Fibroblast of upper back skin (primary cell): ENCODE measurements around the gene PGAM2.

Experiments used
- DNase-seq: peaks from one replicate; pipeline ENCODE4 v3.0.0-alpha.2; 2013

The PGAM2 gene

GRCh38 chr7:44065431-44066110 lies at the start of gene PGAM2:
TSS of gene PGAM2 (minus strand) at chr7:44065567. CDS start at chr7:44065529, 38 bp downstream.
- no peak for DNase-seq

GRCh38 chr7:44114586-44115310 lies 49.4 kb upstream of the PGAM2 start:
- DNase-seq = no peak

GRCh38 chr7:44113764-44114354 lies 48.5 kb upstream of the PGAM2 start:
- DNase-seq = no peak

DNA sequence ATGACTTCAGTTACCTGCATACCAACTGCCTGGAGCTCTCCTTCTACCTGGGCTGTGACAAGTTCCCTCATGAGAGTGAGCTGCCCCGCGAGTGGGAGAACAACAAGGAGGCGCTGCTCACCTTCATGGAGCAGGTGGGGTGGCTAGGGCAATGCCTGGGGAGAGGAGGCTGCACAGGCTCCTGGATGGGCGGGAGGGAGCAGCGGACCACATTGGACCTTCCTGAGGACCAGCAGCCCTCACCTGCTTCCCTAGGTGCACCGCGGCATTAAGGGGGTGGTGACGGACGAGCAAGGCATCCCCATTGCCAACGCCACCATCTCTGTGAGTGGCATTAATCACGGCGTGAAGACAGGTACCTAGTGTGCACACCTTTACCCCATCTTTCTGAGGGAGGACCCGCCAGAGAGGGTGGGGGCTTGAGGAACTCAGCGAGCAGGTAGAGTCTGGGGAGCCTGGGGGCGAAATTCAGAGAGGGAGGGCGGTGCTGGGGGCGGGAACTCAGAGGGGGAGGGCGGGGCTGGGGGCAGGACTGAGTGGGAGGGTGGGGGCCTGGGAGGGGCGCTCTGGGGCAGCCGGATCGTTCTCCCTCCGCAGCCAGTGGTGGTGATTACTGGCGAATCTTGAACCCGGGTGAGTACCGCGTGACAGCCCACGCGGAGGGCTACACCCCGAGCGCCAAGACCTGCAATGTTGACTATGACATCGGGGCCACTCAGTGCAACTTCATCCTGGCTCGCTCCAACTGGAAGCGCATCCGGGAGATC lies 47.8 kb upstream of the PGAM2 start:
- no peak for DNase-seq

GRCh38 chr7:44112231-44112996 lies 47.0 kb upstream of the PGAM2 start:
- no peak for DNase-seq

- DNase-seq = no peak
These were observed 46.4 kb upstream of the PGAM2 start for GRCh38 chr7:44111761-44112160.

- no peak for DNase-seq
These were observed 45.6 kb upstream of the PGAM2 start for GRCh38 chr7:44110719-44111635.

GRCh38 chr7:44109991-44110390 lies 44.6 kb upstream of the PGAM2 start:
- DNase-seq = no peak

DNA sequence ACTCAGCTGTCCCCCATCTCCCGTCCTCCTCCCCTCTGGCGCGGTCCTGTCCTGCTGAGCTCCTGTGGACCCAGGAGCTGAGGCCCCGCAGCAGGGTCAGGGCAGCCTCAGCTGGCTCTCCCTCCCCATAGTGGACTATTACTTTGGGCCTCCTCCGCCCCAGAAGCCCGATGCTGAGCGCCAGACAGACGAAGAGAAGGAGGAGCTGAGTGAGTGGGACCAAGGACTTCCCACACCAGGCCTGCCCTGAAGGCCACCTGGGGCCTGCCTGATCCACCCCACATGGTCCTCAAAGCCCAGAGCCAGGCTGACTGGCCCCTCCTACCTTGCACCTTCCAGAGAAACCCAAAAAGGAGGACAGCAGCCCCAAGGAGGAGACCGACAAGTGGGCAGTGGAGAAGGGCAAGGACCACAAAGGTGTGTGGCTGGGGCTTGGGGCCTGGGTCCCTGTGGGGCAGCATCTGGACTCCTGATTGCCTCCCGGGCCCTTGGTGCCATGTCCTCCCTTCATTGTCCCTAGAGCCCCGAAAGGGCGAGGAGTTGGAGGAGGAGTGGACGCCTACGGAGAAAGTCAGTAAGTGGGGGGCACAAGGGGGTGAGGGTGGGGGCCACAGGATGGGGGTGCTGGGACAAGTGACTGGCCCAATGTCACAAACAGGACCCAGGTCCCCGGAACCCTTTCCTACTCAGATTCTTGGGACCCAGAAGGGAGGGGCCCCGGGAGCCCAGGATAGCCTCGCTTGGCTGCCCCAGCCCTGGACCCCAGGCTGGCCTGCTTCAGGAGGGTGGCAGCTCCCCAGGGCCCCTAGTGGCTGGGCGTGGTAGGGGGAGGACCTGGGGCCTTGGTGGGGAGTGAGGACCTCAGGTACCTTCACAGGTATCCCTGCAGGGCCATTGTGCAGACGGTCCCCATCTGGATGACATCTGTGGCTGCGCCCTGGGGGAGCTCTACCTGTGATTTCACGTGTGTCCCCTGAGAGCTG lies 43.7 kb upstream of the PGAM2 start:
- DNase-seq = no peak

- no peak for DNase-seq
These were observed 42.8 kb upstream of the PGAM2 start for GRCh38 chr7:44107961-44108767.

DNA sequence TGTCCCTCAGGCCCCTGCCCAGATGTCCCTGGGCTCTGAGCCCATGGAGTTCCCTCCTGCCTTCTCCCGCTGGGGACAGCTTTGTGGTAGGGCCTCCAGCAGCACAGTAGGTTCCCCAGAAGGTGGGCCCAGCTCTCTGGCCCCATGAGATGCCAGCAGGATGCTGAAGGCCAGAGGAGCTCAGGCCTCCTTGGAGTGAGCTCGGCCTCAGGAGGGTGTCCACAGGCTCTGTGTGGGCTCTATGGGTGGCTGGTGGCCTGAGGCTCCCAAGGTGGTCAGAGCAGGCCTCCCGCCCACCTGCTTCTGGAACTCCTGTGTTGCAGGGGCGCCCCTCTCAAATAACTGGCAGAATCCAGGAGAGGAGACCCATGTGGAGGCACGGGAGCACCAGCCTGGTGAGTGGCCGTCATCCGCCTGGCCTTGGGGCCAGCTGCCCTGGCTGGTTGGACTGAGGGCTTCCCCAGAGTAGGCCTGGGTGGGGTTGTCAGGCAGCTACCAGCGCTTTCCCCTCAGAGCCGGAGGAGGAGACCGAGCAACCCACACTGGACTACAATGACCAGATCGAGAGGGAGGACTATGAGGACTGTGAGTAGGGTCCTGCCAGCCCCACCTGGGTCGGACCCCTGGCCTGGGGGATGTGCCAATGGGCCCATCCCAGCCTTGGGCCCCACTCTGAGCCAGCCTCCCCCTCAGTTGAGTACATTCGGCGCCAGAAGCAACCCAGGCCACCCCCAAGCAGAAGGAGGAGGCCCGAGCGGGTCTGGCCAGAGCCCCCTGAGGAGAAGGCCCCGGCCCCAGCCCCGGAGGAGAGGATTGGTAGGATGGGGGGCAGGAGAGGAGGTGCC lies 42.0 kb upstream of the PGAM2 start:
- DNase-seq = no peak

- DNase-seq = no peak
These were observed 41.1 kb upstream of the PGAM2 start for GRCh38 chr7:44106311-44107065.

DNA sequence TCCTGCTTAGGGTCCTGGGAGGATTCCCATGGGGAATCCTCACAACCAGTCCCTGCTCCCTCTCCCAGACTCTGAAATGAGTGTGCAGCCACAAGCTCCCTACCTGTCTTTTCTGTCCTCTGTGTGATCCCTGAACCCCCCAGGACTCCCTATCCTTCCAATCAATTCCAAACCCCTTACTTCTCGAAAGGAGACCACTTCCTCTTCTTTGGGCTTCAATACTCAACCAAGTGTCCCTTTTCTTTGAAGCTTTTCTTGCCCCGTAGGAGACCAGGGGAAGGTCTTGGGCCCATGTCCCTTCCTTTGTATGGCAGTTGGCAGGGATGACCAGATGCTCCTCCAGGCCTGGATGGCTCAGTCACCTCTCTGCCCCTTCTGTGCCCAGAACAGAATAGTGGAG lies 40.5 kb upstream of the PGAM2 start:
- no peak for DNase-seq

- DNase-seq = peak; percentile 77
These were observed 39.7 kb upstream of the PGAM2 start for GRCh38 chr7:44104860-44105771.

GRCh38 chr7:44103923-44104859 lies 38.8 kb upstream of the PGAM2 start, which contains the start of gene AEBP1:
TSS of gene AEBP1 (plus strand) at chr7:44104345. CDS start at chr7:44104666, 321 bp downstream.
- DNase-seq = no peak
